ENCODE measurements around the gene VPS9D1.

GRCh38 chr16:89691986-89692569 lies 28.6 kb downstream of the VPS9D1 start:
- no peak for TF ChIP-seq EZH2phosphoT487 (IDR thresholded peaks at IDR 0.05; ENCODE audit: insufficient read depth, low read depth)
- no peak for TF ChIP-seq EZH2 (IDR thresholded peaks at IDR 0.05; ENCODE audit: insufficient read depth, poor library complexity, severe bottlenecking)
